HG03558 (cell line): ENCODE data around the gene TBC1D9.

ENCODE experiments used
- ATAC-seq: cut with Tn5 transposase; IDR thresholded peaks from one replicate; pipeline ENCODE4 v1.9.1; 2021; ENCODE audit warnings: moderate number of reproducible peaks; ENCODE audit not compliant: unreplicated experiment; ENCODE audit errors: extremely low read depth

Gene TBC1D9

GRCh38 chr4:140726776-140727500 is 29.2 kb downstream of the TBC1D9 start:
- no peak for ATAC-seq

DNA sequence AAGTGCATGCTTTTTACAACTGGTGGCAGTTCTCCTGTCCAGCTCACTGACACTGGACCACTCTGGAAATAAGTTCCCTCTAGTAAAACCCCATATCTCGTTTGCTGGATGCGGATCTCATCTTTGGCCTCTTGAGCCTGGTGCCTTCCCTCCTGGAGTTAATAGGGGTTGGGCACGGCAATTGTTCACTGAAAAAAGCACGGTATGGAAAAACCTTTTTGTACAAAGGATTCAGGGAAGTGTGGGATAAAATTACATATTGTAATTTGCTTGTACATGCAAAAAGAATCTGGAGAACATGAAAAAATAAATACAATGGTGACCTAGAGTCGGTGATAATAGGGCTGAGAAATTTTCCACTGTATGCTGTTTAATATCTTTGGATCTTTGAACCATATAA is 30.6 kb downstream of the TBC1D9 start:
- no peak for ATAC-seq

- ATAC-seq: no peak
These were observed 31.4 kb downstream of the TBC1D9 start for GRCh38 chr4:140724760-140725159.

GRCh38 chr4:140720387-140721304 is 35.5 kb downstream of the TBC1D9 start:
- ATAC-seq: no peak

DNA sequence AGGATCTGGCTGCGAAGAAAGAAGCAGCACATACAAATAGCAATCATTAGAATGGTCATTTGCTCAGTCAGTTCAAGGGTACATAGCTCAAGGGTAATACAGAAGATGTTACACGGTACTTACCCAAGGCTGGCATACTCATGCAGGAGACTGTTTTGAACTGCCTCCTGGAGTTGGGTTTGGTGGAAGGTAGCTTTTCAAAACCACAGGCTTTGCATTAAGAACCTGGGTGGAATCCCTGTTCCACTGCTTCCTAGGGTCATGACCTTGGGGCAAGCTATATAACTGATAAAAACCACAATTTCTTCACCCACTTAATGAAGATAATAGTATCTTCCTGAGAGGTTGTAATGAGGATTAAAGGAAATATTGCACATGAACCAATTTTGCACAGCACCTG is 36.5 kb downstream of the TBC1D9 start:
- ATAC-seq: peak; percentile 45

DNA sequence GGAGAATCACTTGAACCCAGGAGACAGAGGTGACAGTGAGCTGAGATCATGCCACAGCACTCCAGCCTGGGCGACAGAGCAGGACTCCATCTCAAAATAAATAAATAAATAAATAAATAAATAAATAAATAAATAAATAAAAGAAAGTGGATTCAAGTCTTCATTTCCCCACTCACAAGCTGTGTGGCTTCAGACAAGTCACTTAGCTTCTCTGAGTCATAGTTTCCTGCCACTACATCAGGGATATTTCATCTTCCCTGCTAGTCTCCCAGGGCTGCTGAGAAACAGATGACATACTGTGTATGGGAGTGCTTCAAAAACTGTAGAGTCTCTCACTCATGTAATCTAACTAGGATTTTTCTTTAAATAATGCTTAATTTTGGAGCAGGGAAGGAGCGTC is 37.2 kb downstream of the TBC1D9 start:
- ATAC-seq: no peak

DNA sequence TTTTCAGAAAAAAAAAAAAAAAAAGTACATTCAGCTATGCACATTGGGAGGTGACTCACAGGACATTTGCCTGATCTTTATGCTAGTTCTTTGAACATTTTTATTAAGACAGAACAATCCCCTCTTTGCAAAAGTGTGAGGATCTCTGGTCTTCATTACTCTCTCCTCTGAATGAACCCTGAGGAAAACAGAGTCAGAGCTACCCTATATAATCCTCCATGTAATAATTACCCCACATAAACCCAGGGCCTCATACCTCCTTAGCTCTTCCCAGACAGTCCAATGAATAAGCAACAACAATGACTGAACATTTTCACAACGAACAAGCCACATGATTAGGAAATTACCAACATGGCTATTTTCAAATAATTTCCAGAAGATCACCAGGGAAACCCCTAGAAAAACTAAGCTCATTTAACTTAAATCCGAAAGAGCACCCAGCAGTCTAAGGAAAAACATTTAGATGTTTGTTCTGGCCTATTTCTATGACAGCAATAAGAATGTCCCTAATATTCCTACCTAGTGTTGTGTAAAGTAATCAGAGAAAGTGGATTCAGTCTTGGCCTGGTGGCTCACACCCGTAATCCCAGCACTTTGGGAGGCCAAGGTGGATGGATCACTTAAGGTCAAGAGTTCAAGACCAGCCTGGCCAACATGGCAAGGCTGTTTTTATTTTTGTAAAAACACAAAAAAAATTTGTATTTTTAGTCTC is 37.8 kb downstream of the TBC1D9 start:
- no peak for ATAC-seq

GRCh38 chr4:140717313-140717712 is 38.9 kb downstream of the TBC1D9 start:
- ATAC-seq: no peak

- ATAC-seq: no peak
These were observed 41.1 kb downstream of the TBC1D9 start for GRCh38 chr4:140715119-140715518.

DNA sequence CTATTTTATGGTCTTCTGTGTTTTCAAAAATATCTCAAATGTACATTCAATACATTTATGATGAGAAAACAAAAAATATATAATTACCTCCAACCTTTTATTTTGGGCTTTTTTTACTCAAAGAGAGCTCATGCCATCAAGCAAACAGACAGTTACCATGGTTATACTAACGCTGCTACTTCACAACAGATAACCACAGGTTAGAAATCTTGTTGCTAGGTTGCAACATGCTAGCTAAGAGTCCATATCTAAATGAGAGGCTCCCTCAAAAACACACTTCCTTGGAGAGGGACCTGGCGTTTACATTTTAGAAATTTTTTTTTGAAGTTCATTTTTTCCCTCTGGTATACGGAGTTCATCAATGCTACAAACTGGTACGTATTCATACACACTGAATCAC is 44.3 kb downstream of the TBC1D9 start:
- no peak for ATAC-seq

DNA sequence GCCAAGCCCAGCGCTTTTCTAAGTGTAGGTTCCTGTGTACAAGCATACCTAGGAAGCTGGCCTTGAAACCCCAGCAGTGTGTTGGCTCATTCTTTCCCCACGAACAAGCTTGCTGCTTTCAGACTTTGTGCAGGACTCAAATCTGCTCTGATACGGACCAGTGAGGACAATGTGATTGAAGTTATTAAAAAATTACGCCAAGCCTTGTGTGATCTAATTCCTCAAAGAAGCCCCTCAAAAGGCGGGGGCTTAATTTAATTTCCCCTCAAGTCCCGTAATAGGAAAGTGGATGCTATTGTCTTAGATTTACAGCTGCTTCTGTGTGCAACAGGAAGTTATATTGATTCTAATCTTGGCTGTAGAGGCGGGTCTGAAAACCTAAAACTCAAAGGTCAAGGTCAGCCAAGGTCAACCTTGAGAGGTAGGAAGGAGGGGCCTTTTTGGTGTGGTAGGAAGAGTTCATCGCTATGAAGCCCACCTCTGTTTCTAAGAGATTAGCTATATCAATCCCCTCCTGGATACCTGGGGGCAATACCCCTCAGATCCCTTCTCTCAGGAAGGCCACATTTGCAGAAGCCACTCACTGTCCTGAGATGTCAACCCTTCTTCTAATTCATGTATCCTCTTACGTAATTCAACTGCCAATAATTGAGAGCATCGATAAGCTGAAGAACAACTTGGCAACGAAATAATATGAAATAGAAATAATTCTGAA is 45.1 kb downstream of the TBC1D9 start:
- no peak for ATAC-seq

DNA sequence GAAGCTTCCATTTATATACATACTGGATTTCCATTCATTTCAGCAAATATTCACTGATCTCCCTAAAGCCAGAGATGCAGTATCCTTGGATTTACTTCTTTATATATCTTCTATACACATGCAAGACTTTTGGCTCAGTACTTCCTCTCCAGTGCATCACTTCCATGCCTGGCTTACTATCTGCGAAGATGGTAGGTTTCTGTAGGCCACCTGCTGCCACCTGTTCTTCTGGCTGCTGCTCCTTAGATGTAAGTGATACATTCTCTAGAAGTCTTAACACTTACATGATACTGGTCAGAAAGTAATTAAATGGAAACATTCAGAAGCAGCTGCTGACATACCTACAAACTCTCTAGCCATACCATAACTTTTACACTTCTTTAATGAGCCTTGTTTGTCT is 48.9 kb downstream of the TBC1D9 start:
- no peak for ATAC-seq

DNA sequence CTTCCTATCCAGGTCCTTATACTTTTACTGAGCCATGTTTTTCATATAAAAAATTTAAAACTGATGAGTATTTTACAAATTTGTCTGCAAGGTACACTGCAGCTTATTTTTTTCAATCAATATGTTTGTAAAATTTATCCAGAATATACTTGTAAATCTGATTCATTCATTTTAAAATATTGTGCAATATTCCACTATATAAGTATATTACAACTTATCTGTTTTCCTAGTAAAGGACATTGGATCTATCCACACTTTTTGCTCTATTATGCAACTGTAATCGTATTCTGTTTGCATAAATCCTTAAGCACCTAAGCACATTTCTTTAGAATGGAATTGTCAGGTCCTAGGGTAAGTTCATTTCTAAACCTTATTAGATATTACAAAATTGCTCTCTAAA is 49.5 kb downstream of the TBC1D9 start:
- no peak for ATAC-seq

- no peak for ATAC-seq
These were observed 49.9 kb downstream of the TBC1D9 start for GRCh38 chr4:140706276-140706625.

- ATAC-seq: no peak
These were observed 50.4 kb downstream of the TBC1D9 start for GRCh38 chr4:140705625-140706275.

DNA sequence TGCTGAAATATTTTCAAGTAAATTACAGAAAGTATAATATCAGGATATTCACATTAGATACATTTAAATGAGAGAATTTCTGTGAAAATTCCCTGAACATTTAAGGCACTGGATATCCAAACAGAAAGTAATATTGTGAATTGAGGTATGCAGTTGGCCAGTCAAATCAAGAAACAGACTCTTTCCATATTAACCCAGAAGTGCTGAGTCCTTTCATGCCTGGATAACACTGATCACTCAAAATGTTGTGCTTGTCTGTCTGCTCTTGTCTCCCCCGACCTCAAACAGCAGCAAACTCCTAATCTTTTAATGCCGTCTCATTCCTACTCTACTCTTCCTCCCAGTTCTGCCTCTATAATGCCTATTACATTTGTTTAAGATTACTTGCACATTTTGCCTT is 51.2 kb downstream of the TBC1D9 start:
- ATAC-seq: no peak

DNA sequence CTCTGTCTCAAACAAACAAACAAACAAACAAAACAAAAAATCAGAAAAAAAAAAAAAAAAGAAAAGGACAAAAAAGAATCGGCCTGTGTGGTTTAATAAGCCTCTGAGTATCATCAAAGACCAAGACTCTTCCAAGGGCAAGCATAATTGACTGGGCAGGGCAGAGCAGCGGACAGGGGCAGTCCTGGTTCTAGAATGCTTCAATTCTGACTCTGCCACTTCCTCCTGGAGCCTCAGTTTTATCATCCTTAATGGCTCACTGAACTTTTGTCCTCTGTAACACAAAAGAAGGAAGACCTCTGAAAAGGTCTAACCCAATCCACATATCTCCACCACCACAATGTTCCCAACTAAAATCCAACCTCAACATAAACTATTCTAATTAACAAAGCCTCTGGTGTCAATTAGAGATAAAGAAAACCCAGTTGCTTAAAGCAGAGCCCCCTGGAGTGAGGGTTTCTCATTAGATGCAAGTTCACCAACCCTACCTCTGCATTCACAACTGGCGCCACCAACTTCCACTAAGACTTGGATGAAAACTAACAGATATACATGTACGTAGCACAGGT is 51.7 kb downstream of the TBC1D9 start:
- ATAC-seq: no peak

- no peak for ATAC-seq
These were observed 52.7 kb downstream of the TBC1D9 start for GRCh38 chr4:140703463-140703862.

- ATAC-seq: no peak
These were observed 54.0 kb downstream of the TBC1D9 start for GRCh38 chr4:140702096-140702757.
